Measurements from ENCODE around the gene RAPGEF2.
"Not testable (repeated sequence)": the region's sequence is repeated elsewhere in the genome, so short reads cannot be mapped to it uniquely, and the experiment has no call there.

RAPGEF2 gene

DNA sequence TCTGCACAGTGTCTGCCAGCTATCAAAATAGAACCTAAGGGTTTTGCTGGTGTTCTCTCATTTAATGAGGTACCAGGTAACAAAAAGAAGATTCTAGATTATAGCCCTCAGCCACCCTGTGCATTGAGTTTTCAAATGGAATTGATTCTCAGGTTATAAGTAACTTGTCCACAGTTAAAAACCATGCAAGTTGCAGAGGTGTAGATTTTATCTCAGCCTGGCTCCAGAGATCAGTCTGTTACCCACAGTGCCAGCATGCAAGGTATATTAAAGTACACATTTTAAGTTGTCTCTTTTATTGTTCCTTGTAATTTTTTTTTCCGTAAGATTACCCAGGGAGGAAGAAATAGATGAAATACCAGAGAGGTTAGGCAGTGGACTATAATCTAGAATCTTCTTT, 59.7 kb downstream of the RAPGEF2 start:
- no peak for DNase-seq (ENCODE audit: low read depth)

DNA sequence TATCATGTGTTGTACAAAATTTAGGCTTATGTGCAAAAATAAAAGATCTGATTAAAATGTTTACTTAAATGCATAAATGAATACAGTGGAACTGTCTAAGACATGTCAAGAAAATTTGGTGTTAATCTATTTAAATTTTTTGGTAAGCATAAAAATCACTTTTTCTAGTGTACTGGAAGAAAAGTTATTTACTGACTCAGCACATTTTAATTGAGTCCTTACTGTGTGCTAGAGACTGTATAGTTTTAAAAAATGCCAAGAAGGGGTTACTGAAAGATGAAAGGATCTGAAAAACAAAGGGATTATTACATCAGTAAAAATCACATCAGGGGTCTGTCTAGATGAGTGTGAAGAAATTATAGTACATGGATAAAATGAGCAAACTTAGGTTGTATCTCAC, 60.6 kb downstream of the RAPGEF2 start:
- DNase-seq (ENCODE audit: low read depth), result no peak

DNA sequence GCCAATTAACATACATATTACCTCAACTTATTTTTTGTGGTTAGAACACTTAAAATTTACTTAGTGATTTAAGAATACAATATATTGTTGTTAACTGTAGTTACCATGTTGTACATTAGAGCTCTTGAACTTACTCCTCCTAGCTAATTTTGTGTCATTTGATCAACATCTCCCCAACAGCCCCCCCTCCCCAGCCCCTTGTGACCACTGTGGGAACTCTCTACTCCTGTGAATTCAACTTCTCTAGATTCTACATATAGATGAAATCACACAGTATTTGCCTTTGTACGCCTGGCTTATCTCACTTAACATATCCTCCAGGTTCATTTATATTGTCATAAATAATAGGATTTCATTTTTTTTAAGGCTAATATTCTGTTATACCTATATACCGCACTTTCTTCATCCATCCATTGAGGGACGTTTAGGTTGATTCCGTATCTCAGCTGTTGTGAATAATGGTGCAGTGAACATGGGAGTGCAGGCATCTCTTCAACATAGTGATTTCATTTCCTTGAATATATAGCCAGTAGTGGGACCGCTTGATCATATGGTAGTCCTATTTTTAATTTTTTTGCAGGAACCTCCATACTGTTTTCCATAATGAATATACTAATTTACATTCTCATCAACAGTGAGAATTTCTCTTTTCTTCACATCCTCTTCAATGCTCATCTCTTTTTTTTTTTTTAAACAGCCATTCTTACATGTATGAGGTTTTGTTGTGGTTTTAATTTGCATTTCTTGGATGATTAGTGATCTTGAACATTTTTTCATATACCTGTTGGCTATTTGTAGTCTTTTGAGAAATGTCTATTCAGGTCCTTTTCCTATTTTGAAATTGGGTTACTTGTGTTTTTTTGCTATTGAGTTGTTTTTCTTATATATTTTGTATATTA, 66.8 kb downstream of the RAPGEF2 start:
- DNase-seq (ENCODE audit: low read depth), result no peak

DNA sequence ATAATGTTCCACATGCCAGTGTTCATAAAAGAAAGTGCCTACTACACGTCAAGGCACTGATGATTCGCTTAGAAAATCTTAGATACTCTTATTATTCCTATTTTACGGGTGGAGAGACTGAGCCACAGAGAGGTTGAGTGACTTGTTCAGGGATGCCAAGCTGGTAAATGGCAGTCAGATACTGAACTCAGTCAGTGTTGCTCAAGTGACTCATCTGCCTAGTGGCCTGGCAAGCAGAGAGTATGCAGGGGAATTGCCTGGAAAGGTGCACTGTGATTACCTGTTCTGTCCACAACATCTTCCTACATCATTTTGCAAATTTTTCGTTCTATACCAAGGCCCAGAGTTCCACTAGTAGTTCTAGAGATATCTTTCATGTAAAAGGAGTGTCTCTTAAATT, 68.4 kb downstream of the RAPGEF2 start:
- no peak for DNase-seq (ENCODE audit: low read depth)

DNA sequence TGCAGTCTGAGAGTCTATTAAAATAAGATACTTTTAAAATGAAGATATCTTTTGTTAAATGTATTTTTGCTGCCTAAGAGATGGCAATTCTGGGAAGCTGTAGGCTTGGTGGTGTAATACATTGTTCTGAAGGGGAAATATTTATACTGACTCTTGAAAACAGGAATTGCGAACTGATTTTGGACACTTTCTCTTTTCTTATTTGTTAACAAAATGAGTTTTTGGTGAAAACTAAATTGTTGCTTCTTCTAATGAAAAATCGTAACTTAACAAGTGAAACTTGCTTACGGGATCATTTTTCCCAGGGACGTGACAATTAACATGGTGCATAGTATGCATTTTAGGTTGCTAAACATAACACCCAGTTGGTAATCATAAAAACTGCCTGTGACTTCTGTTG, 71.0 kb downstream of the RAPGEF2 start:
- DNase-seq (ENCODE audit: low read depth), result no peak

DNA sequence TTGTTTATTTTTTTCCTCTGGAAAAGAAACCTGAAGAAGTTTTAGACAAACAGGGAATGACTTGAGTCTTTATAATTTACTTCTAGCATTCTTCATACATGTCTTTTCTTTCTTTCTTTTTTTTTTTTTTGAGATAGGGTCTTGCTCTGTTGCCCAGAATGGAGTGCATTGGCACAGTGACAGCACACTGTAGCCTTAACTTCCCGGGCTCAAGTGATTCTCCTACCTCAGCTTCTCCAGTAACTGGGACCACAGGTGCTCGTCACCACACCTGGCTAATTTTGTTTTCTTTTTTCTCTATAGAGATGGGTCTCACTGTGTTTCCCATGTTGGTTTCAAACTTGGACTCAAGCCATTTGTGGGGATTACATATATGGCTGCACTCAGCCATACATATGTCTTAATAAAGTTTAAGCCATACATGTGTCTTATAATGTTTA, 71.8 kb downstream of the RAPGEF2 start:
- DNase-seq (ENCODE audit: low read depth), result no peak

DNA sequence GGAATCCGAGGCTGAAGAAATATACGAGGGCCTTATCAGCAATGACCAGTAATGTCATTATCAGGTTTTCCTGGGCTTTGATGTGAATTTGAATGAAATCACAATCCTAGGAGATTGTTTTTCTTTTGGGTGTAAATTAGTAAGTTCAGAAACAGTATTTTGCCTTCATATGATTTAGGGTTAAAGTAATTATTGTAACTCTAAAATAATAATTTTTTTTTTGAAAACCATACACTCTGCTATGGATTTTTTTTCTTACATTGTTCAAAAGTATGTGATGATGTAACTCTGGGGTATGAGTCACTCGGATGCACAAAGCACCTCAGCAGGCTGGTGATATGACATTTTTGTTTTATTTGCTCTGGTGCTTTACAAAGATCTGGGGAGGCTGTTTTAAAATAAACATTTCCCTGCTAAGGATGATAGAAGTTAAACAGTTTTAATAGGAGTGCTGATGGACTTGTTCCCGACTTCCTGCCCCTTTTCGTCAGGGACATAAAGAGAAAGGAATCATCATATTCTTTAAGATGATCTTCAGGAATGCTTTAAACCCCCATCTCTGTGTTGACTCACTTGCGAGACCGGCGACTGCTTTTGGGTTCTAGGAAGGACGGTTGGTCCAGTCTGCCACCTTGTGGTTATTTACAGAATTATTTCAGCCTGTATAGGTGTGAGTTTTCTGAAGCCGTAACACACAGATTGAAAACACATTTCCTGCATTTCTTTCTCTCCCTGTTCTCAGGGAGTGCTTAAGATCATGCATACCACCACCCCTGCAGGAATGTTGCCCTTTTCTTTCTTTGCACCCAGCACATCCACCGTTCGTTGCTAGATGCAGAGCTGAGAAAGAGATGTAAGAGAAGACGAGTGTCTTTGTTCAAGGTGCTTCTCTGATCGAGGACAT, 72.5 kb downstream of the RAPGEF2 start:
- DNase-seq (ENCODE audit: low read depth), result peak; percentile 9

DNA sequence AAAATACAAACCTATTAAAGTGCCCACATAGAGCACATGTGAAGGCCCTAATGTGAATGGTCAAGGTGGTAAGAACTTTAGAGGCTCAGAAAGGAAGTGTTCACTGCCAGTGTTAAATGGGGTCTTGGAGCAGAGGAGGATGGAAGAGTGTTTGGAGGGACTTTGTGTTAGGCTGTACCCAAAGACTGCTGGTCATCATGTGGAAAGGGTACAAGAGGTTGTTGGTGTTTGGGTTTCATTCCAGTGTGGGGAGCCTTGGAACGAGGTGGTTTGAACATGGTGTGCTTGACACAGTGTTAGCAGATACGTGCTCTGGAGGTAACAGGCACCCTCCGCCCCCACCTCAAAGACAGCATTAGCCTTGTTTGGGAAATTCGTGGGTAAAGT, 73.1 kb downstream of the RAPGEF2 start:
- DNase-seq (ENCODE audit: low read depth), result no peak

DNA sequence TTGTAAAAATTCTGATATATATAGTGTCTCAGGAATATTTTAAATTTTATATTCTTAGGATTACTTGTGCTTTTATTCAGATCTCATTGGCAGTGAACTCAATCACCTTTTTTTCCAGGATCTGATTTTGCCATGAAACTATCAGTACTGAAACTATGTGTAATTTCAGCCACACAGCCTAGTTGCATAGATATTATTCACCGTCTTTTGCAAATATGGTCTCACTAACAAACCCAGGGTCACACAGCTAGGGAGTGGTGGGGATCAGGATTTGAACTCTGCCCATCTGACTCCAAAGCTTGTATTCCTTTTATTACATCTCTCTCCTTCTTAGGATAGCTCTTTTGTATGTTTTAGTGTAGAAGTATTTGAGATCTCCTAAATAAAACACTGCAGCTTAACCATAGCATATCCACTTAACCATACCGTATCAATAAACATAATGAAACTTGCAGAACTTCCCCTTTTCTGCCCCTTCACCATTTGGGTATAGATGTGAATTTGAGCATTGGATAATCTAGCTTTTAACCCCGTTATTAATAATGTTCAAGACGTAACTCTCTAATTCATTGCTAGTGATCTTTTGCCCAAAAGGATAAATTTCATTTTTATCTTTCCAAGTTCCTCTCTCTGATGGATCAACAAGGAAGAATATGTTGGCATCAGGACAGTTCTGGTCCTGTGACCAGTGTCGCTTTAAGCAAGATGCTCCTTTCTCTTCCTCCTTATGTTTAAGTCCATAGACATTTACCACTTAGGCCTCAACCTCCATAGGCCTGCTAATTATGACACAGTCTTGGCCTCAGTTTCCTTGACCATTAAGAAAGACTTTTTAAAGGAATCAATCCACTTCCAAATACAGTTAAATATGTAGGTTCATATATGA, 74.6 kb downstream of the RAPGEF2 start:
- no peak for DNase-seq (ENCODE audit: low read depth)

DNA sequence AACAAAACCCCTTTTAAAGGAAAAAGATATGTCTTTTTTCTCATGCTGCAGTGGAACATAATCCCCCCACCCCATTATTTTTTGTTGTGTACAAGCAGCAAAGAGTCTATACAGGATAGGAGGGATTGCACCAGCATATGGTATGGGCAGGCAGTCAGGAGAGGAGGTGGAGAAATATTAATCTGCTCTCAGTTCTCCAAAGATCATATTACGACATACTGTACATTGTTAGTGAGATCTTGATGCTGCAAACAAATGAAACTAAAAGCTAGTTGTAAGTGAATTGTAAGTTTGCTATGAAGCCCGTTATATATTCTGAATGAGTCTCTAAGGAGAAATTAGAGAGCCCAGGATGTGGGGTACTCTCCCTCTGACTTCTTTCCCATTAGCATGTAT, 75.3 kb downstream of the RAPGEF2 start:
- DNase-seq (ENCODE audit: low read depth), result no peak

DNA sequence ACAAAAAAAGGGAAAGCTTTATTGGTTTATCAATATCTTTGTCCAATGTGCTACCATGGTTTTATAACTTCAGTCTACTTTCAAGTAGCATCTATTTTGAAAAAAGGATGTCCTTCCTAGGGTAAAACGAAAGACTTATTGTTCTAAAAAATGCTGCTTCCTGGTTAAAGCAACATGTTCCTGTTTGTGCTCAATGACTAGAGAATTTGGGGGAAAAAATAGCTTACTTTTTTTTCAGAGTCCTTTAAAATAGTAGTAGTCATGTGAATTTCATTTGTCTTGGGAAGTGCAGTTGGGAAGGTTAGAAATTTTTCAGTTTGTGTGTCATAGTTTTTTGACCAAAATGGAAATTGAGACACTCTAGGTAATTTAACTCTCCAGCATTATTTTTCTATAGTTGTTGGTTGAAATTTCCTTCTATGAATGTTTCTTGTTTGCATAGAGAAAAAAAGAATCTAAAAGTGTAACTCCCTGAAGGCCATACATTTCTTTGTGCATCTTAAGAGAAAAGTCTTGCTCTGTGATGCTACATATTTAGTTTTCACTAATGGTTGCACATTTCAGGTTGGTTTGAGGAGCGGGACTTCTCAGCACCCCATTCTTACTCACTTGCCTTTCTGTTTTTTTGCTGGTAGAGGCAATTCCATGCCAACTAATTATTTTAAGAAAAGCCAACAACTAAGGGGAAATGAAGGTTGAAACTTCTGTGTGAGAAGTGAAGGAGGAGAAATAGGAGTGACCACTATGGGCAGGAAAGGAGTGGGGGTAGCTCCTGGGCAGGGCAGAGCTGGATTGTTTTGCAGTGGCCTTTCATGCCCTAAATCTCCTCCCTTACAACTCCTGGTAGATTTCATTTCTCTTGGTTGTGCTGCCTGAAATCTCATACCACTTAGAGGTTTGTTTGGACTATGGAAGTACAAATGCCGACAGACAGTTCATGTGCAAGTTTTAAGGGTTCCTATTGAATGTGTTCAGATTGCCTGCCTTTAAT, 76.4 kb downstream of the RAPGEF2 start:
- DNase-seq (ENCODE audit: low read depth), result no peak

DNA sequence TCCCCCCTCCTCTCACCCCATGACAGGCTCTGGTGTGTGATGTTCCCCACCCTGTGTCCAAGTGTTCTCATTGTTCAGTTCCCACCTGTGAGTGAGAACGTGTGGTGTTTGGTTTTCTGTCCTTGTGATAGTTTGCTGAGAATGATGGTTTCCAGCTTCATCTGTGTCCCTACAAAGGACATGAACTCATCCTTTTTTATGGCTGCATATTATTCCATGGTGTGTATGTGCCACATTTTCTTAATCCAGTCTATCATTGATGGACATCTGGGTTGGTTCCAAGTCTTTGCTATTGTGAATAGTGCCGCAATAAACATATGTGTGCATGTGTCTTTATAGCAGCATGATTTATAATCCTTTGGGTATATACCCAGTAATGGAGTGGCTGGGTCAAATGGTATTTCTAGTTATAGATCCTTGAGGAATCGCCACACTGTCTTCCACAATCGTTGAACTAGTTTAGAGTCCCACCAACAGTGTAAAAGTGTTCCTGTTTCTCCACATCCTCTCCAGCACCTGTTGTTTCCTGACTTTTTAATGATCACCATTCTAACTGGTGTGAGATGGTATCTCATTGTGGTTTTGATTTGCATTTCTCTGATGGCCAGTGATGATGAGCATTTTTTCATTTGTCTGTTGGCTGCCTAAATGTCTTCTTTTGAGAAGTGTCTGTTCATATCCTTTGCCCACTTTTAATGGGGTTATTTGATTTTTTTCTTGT, 81.2 kb downstream of the RAPGEF2 start:
- DNase-seq (ENCODE audit: low read depth), result not testable (repeated sequence)

DNA sequence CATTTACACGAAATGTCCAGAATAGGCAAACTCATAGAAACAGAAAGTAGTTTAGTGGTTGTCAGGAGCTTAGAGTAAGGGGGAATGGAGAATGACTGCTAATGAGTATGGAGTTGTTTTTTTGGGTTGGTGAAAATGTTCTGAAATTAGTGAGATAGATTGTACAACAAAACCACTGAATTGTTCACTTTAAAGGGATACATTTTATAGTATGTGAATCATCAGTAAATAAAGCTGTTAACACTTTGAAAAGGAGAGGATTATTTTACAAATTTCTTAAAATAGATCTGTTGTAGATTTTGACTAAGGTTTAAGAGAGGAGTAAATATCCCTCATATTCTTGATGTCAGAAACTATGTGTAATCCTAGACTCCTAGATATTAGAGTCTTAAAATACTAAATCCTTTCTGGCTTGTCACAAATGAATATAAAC, 82.7 kb downstream of the RAPGEF2 start:
- no peak for DNase-seq (ENCODE audit: low read depth)

DNA sequence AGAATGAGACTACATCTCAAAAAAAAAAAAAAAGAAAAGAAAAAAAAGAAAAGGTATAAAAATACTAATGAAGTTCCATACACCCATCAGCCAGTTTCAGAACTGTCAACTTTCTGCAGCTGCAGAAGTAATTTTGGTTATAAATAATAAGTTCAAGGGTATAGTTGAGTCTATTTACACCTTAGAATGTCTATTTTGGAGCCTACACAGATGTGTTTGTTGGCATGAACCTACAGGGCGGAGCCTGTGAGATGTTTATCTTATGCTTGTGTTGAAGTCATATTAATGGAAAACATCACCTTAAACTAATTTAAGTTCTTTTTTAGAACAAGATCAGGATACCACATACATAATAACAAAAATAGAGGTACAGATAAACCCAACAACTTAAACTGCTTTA, 85.8 kb downstream of the RAPGEF2 start:
- no peak for DNase-seq (ENCODE audit: low read depth)

DNA sequence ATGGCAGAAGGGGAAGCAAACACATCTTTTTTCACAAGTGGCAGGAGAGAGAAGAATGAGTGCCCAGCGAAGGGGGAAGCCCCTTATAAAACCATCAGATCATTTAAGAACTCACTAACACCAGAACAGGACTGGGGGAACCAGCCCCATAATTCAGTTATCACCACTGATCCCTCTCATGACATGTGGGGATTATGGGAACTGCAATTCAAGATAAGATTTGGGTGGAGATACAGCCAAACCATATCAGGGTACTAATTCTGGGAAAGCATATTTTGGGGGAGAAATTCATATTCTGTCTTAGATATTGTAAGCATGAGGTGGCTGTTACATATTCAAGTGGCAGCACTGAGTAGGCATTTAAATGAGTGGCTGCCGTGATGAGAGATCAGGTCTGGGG, 87.8 kb downstream of the RAPGEF2 start:
- DNase-seq (ENCODE audit: low read depth), result no peak

DNA sequence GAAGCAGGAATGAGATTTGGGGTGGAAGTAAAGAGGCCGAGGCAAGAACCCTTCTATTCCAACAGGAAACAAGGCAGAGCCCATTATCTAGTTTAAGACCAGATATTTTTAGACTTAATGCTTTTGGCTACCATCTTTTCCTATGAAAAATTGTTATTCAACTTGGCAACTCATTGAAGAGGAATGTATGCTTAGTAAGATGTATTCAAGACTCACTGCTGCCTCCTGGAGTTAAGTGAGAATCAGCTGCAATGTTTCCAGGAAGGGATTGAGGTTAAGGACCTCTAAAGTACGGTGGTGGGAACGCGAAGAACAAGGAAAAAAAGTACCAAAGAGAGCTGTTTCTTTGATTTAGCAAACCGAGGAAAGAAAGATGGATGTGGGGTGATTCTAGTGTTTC, 89.1 kb downstream of the RAPGEF2 start:
- no peak for DNase-seq (ENCODE audit: low read depth)

DNA sequence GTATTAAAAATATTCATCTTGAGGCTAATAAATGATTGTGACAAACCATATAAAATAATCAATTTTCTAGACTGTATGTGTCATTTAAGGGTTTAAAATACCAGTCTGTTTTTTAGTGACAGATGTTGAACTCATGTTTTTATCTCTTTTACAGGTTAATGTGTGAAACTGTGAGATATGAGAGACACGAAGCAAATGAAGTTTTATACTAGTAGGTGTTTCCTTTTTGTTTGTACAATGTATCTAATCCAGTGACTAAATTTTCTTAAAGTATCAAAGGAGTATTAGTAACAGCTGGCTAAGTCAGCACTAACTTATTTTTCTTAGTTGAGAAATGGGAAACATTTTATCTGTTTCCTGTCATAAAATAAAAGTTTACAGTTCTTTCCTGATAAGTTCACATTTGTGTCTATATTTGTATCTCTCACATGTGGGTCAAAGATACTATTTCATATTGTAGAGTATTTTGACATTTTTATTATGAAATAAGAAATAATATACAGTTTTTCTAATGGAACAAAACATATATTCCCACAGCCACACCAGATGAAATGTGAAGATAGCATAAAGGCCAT, 90.3 kb downstream of the RAPGEF2 start:
- no peak for DNase-seq (ENCODE audit: low read depth)

DNA sequence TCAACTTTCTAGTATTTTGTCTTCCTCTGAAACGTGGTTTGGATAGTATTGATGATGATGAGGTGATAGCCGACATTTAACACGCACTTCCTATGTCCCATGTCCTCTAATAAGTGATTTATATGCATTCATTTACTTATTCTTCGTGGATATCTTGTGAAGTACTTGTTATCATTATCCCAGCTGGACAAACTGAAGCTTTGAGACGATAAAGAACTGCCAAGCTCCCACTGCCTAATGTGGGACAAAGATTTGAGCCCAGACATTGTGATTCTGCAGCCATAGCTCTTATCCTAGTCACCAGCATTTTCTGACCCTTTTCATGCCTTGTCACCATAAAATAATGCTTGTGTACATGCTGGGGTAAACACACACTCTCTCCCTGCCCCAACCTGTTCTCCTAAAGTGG, 92.5 kb downstream of the RAPGEF2 start:
- no peak for DNase-seq (ENCODE audit: low read depth)

DNA sequence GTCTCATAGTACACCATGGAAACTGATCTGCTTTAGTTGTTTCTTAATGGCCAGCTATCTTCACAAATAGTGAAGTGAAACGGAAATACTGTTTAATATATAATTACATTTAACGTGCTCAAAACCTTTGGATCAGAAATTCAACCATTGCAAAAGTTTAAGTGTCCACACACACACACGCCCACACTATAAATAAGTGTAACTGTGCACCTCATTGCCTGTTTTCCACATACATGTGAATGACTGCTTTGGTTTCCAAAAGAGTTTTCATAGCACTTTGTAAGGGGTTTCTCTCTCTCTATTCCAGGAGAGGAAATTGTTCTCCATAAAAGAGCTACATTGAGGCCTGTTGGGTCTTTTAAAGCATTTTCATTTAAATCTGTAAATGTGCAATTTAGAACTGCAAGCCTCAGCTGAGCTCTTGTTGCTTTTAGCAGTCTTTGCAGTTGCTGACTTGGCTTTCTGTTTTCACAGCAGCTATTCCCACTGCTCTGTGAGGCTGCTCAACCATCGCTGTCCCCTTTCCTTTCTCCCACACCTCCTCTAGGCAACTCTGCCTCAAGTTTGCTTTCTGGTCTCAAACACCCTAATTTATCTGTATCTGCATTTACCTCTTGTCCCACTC, 94.5 kb downstream of the RAPGEF2 start:
- no peak for DNase-seq (ENCODE audit: low read depth)
